HG02938 (cell line): ENCODE results near the gene MTAP.

Experiments used
- ATAC-seq: cut with Tn5 transposase; IDR thresholded peaks from one replicate; pipeline ENCODE4 v1.9.1; 2021; ENCODE audit warnings: mild to moderate bottlenecking, moderate library complexity; ENCODE audit not compliant: unreplicated experiment

Gene MTAP

DNA sequence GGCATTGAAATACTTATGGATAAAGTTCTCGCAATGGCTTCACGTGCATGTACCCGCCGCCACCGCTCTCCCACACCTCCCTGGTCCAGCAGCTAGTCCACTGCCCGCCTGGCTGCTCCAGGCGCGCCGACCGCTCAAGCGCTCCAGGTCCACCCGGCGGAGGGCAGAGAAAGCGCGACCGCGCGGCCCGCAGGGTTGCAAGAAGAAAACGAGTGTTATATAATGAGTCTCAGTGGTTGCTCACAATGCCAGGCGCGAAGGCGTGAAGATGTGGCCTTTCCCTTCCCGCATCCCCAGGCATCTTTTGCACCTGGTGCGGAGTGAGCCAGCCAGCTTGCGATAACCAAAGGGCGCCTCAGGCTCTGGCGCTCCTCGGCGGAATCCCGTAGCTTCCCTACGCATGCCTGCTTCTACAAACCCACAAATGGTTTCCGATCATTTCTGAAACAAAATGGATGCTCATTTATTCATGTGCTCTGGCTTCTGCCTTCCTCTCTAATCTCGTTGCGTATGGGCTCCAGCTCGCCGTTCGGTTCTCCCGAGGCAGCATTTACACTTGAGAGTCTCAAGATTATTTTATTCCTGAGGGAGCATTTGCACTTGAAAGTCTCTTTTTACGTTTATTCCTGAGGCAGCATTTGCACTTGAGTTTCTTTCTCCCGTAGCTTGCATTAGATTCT lies 166.0 kb downstream of the MTAP start:
- no peak for ATAC-seq

DNA sequence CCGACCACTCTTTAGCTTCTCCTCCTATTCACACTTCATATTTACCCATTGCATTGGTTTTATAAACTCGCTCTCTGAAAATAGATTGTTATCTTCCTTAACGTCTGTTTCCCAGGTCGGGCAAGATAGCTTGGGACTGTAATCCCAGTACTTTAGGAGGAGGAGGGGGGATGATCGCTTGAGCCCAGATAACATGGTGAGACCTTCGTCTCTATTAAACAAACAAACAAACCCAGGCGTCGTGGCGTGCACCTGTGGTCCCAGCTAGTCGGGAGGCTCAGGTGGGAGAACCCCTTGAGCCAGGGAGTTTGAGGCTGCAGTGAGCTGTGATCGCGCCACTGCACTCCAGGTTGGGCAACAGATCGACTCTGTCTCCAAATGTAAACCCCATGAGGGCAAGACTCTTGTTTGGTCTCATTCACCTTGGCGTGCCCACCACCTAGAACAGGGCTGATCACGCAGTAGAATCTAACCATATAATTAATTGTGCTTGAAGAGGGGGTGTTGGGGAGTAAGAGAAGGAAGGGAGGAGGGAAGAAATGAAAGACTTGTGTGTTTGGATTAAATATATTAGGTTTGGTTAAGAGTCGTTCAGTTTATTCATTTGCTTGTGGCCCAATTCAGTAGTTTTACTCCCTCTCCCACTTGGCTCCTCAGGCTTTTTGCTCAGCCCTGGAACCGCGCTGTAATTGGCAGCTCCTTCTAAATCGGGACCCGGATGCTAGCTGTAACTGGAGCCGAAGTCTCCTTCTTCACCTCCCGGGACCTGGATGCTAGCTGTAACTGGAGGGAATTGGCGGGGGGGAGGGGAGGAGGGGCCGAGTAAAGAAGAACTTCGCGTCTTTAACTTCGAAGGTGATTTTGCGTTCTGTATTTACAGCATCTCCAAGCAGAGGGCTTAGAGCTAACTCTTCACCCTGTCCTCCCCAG lies 166.8 kb downstream of the MTAP start:
- ATAC-seq: no peak

DNA sequence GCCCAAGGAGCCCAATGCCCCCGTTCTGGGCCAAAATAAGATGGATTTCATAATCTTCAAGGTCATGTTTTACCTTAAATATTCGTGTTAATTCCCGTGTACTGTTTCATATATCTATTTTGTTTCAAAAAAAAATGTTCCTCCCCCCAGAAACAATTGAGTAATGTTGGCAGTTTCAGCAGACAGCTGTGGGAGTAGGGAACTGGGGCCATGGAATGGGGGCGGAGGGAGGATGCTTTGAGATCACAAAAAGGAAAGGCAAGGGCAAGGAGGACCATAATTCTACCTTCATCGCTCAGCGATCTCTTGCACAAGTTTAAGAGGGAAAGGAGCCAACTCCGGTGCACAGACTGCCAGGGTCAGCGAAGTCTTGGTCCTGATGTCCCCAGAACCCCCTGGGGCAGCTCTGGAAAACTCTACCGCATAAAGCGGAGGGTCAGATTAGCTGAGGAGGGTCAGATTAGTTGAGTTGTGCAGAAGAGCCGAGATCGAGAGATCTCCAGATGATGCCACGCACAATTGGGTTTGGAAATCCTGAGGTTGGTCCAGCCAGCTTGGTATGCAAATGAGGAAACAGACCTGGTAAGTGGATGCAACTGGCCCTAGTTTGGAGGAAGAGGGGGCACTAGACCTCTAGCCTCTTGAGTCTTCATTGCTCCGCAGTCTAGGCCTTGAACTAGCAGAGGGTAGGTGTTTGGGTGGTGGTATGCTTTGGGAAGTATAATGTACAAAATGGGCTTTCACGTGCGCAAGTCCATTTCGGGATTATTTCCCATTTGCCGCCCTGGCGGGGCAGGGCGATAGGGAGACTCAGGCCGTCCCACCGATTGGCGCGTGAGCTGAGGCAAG lies 167.7 kb downstream of the MTAP start:
- ATAC-seq: no peak

DNA sequence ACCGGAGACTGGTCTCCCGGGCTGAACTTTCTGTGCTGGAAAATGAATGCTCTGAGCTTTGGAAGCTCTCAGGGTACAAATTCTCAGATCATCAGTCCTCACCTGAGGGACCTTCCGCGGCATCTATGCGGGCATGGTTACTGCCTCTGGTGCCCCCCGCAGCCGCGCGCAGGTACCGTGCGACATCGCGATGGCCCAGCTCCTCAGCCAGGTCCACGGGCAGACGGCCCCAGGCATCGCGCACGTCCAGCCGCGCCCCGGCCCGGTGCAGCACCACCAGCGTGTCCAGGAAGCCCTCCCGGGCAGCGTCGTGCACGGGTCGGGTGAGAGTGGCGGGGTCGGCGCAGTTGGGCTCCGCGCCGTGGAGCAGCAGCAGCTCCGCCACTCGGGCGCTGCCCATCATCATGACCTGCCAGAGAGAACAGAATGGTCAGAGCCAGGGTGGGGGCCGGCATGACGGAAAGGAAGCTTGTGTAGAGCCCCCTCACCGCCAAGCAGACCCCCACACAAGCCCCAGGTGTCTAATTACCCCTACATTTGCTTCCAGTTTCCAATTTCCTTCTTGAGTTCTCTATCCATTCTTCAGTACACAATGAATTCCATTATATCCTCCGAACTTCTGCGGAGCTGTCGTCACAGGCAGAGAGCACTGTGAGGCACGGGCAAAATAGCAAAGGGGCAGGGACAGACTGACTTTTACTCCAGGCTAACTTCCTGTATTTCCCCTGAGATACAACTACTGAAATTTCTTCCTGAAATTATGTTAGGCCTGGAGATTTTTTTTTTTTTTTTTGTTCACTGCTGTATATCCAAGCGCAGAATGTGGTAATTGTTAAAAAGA lies 168.6 kb downstream of the MTAP start:
- ATAC-seq: no peak

DNA sequence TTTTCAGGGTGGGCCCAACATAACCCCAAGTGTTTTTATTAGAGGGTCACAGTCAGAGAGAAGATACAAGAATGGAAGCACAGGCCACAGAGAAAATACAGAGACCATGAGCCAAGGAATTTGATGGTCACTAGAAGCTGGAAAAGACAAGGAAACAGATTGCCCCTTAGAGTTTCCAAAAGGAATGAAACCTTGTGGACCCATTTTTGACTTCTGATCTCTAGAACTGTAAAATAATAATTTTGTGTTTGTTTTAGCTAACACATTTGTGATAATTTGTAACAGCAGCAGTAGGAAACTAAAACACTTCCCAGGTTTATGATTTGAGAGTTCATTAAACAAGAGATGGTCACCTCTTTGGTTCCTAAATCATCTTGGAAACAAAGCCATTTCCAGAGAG lies 169.9 kb downstream of the MTAP start:
- no peak for ATAC-seq

DNA sequence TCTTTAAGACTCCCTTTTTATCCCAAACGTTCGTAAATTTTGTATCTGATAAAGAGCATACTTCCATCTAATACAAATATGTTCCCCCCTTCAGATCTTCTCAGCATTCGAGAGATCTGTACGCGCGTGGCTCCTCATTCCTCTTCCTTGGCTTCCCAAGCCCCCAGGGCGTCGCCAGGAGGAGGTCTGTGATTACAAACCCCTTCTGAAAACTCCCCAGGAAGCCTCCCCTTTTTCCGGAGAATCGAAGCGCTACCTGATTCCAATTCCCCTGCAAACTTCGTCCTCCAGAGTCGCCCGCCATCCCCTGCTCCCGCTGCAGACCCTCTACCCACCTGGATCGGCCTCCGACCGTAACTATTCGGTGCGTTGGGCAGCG lies 171.9 kb downstream of the MTAP start:
- no peak for ATAC-seq

DNA sequence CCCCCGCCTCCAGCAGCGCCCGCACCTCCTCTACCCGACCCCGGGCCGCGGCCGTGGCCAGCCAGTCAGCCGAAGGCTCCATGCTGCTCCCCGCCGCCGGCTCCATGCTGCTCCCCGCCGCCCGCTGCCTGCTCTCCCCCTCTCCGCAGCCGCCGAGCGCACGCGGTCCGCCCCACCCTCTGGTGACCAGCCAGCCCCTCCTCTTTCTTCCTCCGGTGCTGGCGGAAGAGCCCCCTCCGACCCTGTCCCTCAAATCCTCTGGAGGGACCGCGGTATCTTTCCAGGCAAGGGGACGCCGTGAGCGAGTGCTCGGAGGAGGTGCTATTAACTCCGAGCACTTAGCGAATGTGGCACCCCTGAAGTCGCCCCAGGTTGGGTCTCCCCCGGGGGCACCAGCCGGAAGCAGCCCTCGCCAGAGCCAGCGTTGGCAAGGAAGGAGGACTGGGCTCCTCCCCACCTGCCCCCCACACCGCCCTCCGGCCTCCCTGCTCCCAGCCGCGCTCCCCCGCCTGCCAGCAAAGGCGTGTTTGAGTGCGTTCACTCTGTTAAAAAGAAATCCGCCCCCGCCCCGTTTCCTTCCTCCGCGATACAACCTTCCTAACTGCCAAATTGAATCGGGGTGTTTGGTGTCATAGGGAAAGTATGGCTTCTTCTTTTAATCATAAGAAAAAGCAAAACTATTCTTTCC lies 172.4 kb downstream of the MTAP start:
- ATAC-seq: peak; percentile 53

DNA sequence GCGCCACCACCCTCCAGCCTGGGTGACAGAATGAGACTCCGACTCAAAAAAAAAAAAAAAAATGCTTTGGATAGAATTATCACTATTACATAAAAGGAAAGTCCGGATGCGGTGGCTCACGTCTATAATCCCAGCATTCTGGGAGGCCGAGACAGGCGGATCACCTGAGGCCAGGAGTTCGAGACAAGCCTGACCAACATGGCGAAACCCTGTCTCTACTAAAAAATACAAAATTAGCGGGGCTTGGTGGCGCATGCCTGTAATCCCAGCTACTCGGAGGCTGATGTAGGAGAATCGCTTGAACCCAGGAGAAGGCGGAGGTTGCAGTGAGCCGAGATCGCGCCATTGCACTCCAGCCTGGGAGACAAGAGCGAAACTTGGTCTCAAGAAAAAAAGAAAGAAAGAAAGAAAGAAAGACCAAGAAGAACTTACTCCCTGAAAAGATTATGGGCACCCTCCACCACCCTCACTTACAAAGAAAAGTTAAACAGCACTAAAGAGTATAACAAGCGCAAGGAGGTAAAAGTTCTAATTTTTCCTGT lies 174.0 kb downstream of the MTAP start:
- ATAC-seq: no peak

DNA sequence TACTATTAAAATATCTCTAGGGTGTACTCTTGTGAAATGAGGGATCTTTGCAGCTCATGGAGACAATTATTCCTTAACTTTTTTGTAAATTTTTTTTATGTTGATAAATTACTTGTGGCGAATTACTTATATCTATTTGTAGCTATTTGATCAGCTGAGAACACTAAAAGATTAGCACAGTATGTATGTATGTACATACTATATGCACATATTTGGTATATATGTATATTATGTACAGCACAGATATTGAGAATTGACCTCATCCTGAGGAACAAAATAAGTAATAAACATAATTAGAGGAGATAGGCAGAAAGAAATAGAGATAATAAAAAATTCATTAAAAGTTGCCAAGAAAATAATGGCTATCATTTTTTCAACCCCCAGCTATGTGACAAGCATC lies 180.0 kb downstream of the MTAP start:
- no peak for ATAC-seq

DNA sequence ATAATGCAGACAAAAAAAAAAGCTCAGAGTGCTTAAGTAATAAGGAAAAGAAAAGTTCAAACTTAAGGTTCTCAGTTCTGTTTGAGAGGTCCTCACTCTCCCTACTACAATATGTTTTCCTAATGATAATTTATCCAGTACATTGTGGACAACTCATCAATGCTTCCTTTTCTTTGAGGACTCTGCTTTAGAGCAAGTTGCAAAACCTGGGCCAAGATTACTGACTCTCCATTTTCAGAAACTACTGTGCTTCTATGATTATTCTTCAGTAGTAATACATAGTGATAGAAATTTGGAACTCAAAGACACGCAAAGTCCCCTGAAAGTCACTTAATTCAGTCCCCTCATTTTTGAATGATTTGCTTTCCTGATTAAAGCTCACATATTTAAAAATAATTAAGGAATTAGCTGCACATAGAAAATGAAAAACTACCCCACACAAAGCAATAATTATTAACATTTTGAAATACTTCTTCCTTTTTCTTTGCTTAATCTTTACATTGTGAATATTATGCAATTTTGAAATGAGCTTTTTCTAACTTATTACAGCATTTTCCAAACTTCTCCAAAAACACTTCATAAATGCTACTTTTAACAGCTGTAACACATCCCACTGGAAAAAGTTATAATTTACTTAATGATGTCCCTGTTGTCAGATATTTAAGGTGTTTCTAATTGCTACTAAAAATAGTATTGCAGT lies 180.6 kb downstream of the MTAP start:
- ATAC-seq: no peak

DNA sequence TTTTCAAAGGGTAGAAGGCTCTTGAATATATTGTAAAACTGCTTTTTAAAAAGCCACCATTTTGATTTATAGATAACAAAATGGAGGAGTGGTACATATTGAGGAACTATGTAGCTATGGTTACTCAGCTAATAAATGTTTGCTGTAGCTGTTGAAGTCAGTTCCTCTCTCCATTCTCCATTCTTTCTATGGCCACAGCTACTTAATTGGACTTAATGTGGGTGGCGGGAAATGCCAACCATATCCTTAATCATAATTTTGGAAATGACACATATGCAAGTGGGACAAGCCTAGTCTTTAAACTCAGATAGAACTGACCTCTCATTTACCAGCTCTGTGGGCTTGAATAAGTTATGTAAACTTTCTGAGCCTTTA lies 181.1 kb downstream of the MTAP start:
- no peak for ATAC-seq

DNA sequence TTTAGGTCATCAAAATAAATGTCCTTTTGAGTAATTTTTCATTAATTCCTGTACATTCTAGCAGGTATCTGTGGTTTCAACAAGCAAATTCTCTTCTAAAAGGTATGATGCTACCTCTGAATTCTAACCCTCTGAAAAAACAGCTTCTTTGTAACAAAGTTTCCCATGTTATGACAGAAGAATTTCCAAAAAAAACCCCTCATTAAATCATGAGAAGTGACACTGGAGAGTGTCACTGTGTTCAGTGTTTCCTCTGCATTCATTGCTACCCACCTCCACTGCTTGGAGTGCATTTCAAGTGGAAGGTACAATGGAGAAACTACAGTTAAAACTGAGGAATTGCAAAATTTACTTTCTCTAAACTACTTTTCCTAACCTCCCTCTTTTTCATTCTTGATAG lies 181.7 kb downstream of the MTAP start:
- no peak for ATAC-seq

DNA sequence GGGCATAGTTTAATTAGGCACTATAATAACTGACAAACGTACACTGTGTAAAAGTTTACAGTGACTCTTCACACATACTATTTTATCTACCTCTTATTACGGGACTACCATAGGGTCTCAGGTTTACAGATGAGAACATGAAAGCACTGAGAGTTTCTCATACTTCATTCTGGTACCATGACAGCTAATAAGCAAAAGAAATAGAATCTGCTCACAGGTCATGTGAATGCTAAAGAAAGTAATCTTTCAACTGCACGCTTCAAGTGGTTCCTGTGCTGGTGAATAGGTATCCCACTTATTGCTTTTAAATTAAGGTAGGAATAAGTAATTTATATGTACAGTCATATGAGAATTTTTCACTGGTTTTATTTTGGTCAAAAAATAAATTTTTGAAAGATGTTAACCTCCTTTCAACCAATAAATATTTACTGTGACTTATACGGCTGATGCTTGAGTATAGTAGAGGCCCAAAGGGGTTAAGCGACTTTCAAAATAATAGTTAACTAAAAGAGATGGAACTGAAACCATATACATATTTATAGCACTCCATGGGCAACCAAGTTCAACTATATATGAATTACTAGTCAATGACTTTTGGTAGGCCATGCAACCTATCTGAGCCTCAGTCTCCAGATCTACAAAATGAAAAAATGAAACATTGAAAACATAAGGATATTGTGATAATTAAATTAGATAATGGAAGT lies 183.7 kb downstream of the MTAP start:
- ATAC-seq: peak; percentile 80
